Spleen (tissue), 7 donors: ENCODE measurements around the gene NAT14.

Experiments used
- CTCF ChIP-seq, 11 experiments: fragments of 200-600 bp in 7 of 11; fragments of 450-650 bp in 4 of 11; sonication (generic) in 4 of 11; IDR thresholded peaks in 8 of 11; conservative IDR thresholded peaks in 3 of 11; 1 replicate in 7 of 11; 2 replicates in 4 of 11; pipeline versions ENCODE4 v1.4.0 to v1.8.0; 2016 to 2021; ENCODE audit warnings: antibody characterized with exemption in 11 of 11, inconsistent platforms in 4 of 11, mild to moderate bottlenecking in 1 of 11
- POLR2AphosphoS5 ChIP-seq, 3 donors: sonication (generic); formaldehyde crosslinking; IDR thresholded peaks; one replicate each; pipeline ENCODE4 v1.5.1; 2017; ENCODE audit warnings: antibody characterized with exemption in 3 of 3
- donor health status: DM: no; HTN: no; CAD: no; lungs with moderate emphysema.
- donor health status: DM: no; HTN: no; CAD: no.
- donor health status: DM: no; HTN: no; CAD: no.

GRCh38 chr19:55446060-55446459, 38.9 kb upstream of the NAT14 start:
- TF ChIP-seq POLR2AphosphoS5 (IDR thresholded peaks at IDR 0.05) (no peak), CTCF (IDR thresholded peaks at IDR 0.05 in 8 of 11, conservative IDR thresholded peaks at IDR 0.05 in 3 of 11) (no peak)
